Stomach smooth muscle (tissue), 2 donors: ENCODE measurements around the gene ALPK1.
"Not testable (repeated sequence)": the region's sequence is repeated elsewhere in the genome, so short reads cannot be mapped to it uniquely, and the experiment has no call there.

ENCODE experiments used
- H3K27ac ChIP-seq: one replicate; pipeline ENCODE4 v1.7.0; 2013; ENCODE audit warnings: mild to moderate bottlenecking, low read length, inconsistent platforms
- H3K27me3 ChIP-seq, 2 donors: one replicate each; pipeline ENCODE4 v1.7.0; 2013; ENCODE audit warnings: low read length in 2 of 2; ENCODE audit not compliant: insufficient read depth in 2 of 2, control insufficient read depth in 1 of 2
- H3K36me3 ChIP-seq, 2 donors: one replicate each; pipeline ENCODE4 v1.7.0; 2013; ENCODE audit warnings: low read length in 2 of 2; ENCODE audit not compliant: control insufficient read depth in 2 of 2, insufficient read depth in 2 of 2
- H3K4me1 ChIP-seq: one replicate; pipeline ENCODE4 v1.7.0; 2013; ENCODE audit warnings: low read length; ENCODE audit not compliant: control insufficient read depth, insufficient read depth
- H3K4me3 ChIP-seq, 2 donors: one replicate each; pipeline ENCODE4 v1.7.0; 2013; ENCODE audit warnings: low read length in 2 of 2
- H3K9ac ChIP-seq, 2 donors: one replicate each; pipeline ENCODE4 v1.7.0; 2013; ENCODE audit warnings: low read length in 2 of 2, mild to moderate bottlenecking in 1 of 2
- H3K9me3 ChIP-seq, 2 donors: one replicate each; pipeline ENCODE4 v1.7.0; 2013; ENCODE audit warnings: low read length in 2 of 2; ENCODE audit not compliant: control insufficient read depth in 2 of 2
- donor health status: healthy.
- donor health status: Pancreatic carcinoma.

Gene ALPK1

DNA sequence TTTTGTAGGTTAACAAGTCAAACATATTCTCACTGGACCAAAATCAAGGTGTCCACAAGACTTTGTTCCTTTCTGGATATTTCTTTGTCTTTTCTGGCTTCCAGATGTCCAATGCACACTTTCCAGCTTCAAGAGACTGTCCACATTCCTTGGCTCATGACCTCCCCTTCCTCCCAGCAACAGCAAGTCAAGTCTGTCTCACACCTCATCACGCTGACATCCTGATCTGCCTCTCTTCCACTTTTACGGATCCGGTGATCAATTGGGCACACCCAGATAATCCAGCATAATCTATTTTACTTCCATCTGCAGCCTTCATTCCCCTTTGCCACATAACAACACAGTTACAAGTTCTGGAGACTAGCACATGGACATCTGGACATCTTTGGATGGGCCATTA, 21.1 kb upstream of the ALPK1 start:
- no peaks in the 10 kb centered on the region for H3K27me3 ChIP-seq
- no peaks in the 10 kb centered on the region for H3K9me3 ChIP-seq
- no peak overlapping the region for H3K27ac ChIP-seq
- no peak overlapping the region for H3K9ac ChIP-seq
- no peak overlapping the region for H3K4me3 ChIP-seq
- H3K4me1 ChIP-seq = no peaks in the 10 kb centered on the region
- H3K36me3 ChIP-seq = peaks cover 0 to 5% of the 10 kb centered on the region in 2 donors

GRCh38 chr4:112277220-112277619, 19.9 kb upstream of the ALPK1 start:
- Histone ChIP-seq H3K27me3 (no peaks in the 10 kb centered on the region), H3K9me3 (no peaks in the 10 kb centered on the region), H3K36me3 (peaks cover 0 to 5% of the 10 kb centered on the region in 2 donors), H3K4me3 (no peak overlapping the region), H3K9ac (no peak overlapping the region), H3K27ac (no peak overlapping the region), H3K4me1 (no peaks in the 10 kb centered on the region)

- H3K27ac ChIP-seq = no peak overlapping the region
- no peaks in the 10 kb centered on the region for H3K27me3 ChIP-seq
- H3K4me1 ChIP-seq = no peaks in the 10 kb centered on the region
- H3K4me3 ChIP-seq = no peak overlapping the region
- H3K9me3 ChIP-seq = no peaks in the 10 kb centered on the region
- peaks cover 0 to 5% of the 10 kb centered on the region in 2 donors for H3K36me3 ChIP-seq
- H3K9ac ChIP-seq = no peak overlapping the region
These were observed 19.3 kb upstream of the ALPK1 start for GRCh38 chr4:112277705-112278448.

DNA sequence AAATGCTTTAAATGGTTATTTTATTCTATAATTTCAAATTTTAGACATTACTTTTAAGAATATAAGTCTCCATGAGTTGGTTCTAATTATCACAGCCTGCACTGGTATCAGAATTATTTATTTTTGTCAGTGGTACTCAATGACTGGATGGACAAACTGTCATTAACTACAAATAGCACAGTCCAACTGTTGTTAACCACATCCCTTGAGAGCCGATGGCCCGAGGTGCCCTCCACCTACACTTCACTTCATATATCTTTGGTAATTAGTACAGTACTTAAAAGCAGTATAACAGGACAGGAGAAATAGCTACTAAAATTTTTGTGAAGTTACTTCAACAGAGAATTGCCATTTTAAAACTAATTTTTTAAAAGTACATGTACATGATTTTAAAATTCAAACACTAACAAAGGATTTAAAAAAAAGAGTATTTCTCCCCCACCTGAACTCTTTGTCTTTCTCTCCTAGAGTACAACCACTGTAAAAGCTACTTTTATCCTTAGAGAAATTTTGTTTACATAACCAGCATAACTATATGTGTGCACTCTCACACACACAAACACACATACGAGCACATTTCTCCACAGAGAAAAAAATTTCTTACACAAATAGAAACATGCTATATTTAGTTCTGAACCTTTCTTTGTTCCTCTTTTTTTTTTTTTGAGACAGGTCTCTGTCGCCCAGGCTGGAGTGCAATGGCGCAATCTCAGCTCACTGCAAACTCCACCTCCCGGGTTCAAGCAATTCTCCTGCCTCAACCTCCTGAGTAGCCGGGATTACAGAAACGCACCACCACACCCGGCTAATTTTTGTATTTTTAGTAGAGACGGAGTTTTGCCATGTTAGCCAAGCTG, 17.9 kb upstream of the ALPK1 start:
- no peak overlapping the region for H3K27ac ChIP-seq

DNA sequence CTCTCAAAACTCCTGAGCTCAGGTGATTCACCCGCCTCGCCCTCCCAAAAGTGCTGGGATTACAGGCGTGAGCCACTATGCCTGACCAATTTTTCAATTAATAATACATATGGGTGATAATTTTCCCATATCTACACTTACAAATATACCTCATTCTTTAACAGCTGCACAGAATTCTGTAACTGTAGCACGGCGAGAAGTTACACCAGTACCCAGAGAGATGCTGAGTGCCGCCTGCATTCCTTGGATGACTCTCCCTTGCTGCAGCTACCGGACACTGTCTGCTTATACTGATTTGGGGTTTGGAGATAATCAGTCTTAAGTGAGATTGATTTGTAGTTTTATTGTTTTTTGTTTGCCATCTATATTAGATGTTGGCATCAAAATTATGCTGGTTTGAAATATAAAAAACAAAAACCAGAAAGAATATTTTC, 17.3 kb upstream of the ALPK1 start:
- Histone ChIP-seq H3K36me3 (peaks cover 0 to 5% of the 10 kb centered on the region in 2 donors), H3K4me3 (no peak overlapping the region), H3K4me1 (peaks cover 9% of the 10 kb centered on the region), H3K9me3 (no peaks in the 10 kb centered on the region), H3K9ac (no peak overlapping the region), H3K27ac (no peak overlapping the region), H3K27me3 (no peaks in the 10 kb centered on the region)

More for the DNA sequence above, 17.9 kb upstream of the ALPK1 start:
- Histone ChIP-seq H3K9me3 (no peaks in the 10 kb centered on the region), H3K4me3 (no peak overlapping the region), H3K4me1 (peaks cover 6% of the 10 kb centered on the region), H3K27me3 (no peaks in the 10 kb centered on the region), H3K9ac (no peak overlapping the region), H3K36me3 (peaks cover 0 to 5% of the 10 kb centered on the region in 2 donors)

- H3K36me3 ChIP-seq = peaks cover 0 to 5% of the 10 kb centered on the region in 2 donors
- no peaks in the 10 kb centered on the region for H3K9me3 ChIP-seq
- H3K27me3 ChIP-seq = no peaks in the 10 kb centered on the region
- no peak overlapping the region for H3K27ac ChIP-seq
- H3K9ac ChIP-seq = no peak overlapping the region
- no peak overlapping the region for H3K4me3 ChIP-seq
- H3K4me1 ChIP-seq = peaks cover 11% of the 10 kb centered on the region
These were observed 16.6 kb upstream of the ALPK1 start for GRCh38 chr4:112280386-112281056.

DNA sequence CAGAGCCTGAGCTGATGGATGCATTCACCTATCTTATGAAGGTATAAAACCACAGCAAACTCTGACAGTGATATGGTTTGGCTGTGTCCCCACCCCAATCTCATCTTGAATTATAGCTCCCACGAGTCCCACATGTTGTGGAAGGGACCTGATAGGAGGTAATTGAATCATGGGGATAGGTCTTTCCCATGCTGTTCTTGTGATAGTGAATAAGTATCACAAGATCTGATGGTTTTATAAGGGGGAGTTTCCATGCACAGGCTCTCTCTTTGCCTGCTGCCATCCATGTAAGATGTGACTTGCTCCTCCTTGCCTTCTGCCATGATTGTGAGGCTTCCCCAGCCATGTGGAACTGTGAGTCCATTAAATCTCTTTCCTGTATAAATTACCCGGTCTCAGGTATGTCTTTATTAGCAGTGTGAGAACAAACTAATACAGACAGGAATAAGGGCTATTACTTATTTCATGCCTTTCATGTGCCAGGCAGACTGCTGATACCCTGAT, 15.2 kb upstream of the ALPK1 start:
- H3K4me1 ChIP-seq = peaks cover 17% of the 10 kb centered on the region
- H3K27ac ChIP-seq, H3K4me3 ChIP-seq, H3K27me3 ChIP-seq, H3K9ac ChIP-seq, H3K9me3 ChIP-seq, H3K36me3 ChIP-seq: not testable (repeated sequence)

GRCh38 chr4:112282860-112283667, 14.1 kb upstream of the ALPK1 start:
- no peaks in the 10 kb centered on the region for H3K36me3 ChIP-seq
- H3K27me3 ChIP-seq = no peaks in the 10 kb centered on the region
- H3K4me1 ChIP-seq = peaks cover 17% of the 10 kb centered on the region
- H3K27ac ChIP-seq = no peak overlapping the region
- no peak overlapping the region for H3K9ac ChIP-seq
- H3K4me3 ChIP-seq = no peak overlapping the region
- H3K9me3 ChIP-seq = no peaks in the 10 kb centered on the region

GRCh38 chr4:112284166-112284565, 13.0 kb upstream of the ALPK1 start:
- Histone ChIP-seq H3K9me3 (no peaks in the 10 kb centered on the region), H3K9ac (no peak overlapping the region), H3K27ac (no peak overlapping the region), H3K4me3 (peak overlapping the region; percentile 58 to 68), H3K36me3 (no peaks in the 10 kb centered on the region), H3K4me1 (peaks cover 17% of the 10 kb centered on the region), H3K27me3 (no peaks in the 10 kb centered on the region)
